Esophagus squamous epithelium (tissue), 4 donors: ENCODE data around the gene IL22.

Source experiments
- POLR2A ChIP-seq, 4 donors: fragments of 450-650 bp; IDR thresholded peaks; one replicate each; pipeline ENCODE4 v1.6.1; 2017; ENCODE audit warnings: antibody characterized with exemption in 4 of 4, mild to moderate bottlenecking in 4 of 4, moderate library complexity in 3 of 4
- TF ChIP-seq, protein P1 (sequence below), 6 experiments: fragments of 450-650 bp in 4 of 6; fragments of 200-600 bp in 2 of 6; sonication (generic) in 2 of 6; IDR thresholded peaks; one replicate each; pipeline ENCODE4 v1.5.1; 2016 to 2019; ENCODE audit warnings: antibody characterized with exemption in 6 of 6, mild to moderate bottlenecking in 4 of 6, moderate library complexity in 4 of 6

GRCh38 chr12:68231691-68232090, 21.7 kb downstream of the IL22 start:
- TF ChIP-seq, protein P1, sequence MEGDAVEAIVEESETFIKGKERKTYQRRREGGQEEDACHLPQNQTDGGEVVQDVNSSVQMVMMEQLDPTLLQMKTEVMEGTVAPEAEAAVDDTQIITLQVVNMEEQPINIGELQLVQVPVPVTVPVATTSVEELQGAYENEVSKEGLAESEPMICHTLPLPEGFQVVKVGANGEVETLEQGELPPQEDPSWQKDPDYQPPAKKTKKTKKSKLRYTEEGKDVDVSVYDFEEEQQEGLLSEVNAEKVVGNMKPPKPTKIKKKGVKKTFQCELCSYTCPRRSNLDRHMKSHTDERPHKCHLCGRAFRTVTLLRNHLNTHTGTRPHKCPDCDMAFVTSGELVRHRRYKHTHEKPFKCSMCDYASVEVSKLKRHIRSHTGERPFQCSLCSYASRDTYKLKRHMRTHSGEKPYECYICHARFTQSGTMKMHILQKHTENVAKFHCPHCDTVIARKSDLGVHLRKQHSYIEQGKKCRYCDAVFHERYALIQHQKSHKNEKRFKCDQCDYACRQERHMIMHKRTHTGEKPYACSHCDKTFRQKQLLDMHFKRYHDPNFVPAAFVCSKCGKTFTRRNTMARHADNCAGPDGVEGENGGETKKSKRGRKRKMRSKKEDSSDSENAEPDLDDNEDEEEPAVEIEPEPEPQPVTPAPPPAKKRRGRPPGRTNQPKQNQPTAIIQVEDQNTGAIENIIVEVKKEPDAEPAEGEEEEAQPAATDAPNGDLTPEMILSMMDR (IDR thresholded peaks at IDR 0.05): no peak
- no peak for TF ChIP-seq POLR2A (IDR thresholded peaks at IDR 0.05)
